Endothelial cell of umbilical vein (primary cell): ENCODE measurements around the gene RBMS3.

ENCODE experiments used
- CTCF ChIP-seq, 2 donors: IDR thresholded peaks; 1 replicate in 1 of 2; 2 replicates in 1 of 2; pipeline ENCODE4 v1.5.1; 2011; ENCODE audit warnings: low read length in 2 of 2, mild to moderate bottlenecking in 2 of 2, moderate library complexity in 2 of 2, control low read depth in 1 of 2, inconsistent platforms in 1 of 2, low read depth in 1 of 2; ENCODE audit not compliant: insufficient read depth in 1 of 2; ENCODE audit errors: extremely low read depth in 1 of 2
- EZH2 ChIP-seq: IDR thresholded peaks from 2 replicates; pipeline ENCODE4 v1.6.1; 2012; ENCODE audit warnings: borderline replicate concordance, low read depth, mild to moderate bottlenecking, moderate library complexity, low read length, inconsistent platforms; ENCODE audit not compliant: severe bottlenecking
- MYC ChIP-seq: IDR thresholded peaks from one replicate; pipeline ENCODE4 v1.6.1; 2011; ENCODE audit warnings: mild to moderate bottlenecking, low read depth, low read length
- POLR2A ChIP-seq: IDR thresholded peaks from 2 replicates; pipeline ENCODE4 v1.6.1; 2012; ENCODE audit warnings: low read depth, mild to moderate bottlenecking, control low read depth, low read length
- POLR2AphosphoS5 ChIP-seq: IDR thresholded peaks from 2 replicates; pipeline ENCODE4 v1.6.1; 2012; ENCODE audit warnings: low read depth, mild to moderate bottlenecking, control low read depth, low read length, moderate library complexity; ENCODE audit not compliant: insufficient read depth

DNA sequence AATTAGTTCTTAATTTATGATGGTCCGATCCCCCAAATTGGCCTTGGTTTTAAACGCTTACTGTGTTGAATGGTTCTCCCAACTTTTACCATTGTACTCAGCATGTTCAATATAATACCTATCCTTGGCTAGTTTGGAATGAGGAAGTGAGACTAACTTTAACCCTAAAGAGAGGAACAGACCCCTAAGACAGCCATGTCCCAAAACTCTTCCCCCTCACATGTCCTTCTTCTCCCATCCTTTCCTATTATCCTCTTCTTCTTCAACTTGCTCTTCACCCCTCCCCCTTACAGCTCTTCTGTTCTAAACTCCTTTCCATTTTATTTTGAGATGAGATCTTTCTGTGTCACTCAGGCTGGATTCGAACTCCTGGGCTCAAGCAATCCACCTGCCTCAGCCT is 116.5 kb downstream of the RBMS3 start:
- TF ChIP-seq MYC (no peak), CTCF (IDR thresholded peaks at IDR 0.05; ENCODE audit: extremely low read depth in 1 of 2, insufficient read depth in 1 of 2, low read depth in 1 of 2, low read length in 2 of 2) (no peak), POLR2A (no peak), POLR2AphosphoS5 (no peak), EZH2 (no peak)
